Sigmoid colon (tissue), 7 donors: ENCODE results near the gene FBF1. TPM values are rescaled to one million over a fixed set of nuclear protein-coding genes. Genes with fewer than 3 reads are reported as not detected.

Experiments used
- DNase-seq: peaks from one replicate; pipeline ENCODE4 v3.0.0-alpha.2; 2019
- H3K27ac ChIP-seq, 4 donors: fragments of 200-600 bp; sonication (generic); one replicate each; pipeline ENCODE4 v1.5.1; 2016 to 2019; ENCODE audit warnings: mild to moderate bottlenecking in 1 of 4
- H3K27me3 ChIP-seq, 3 donors: fragments of 200-600 bp; sonication (generic); one replicate each; pipeline ENCODE4 v1.5.1; 2019; ENCODE audit warnings: mild to moderate bottlenecking in 1 of 3
- H3K36me3 ChIP-seq, 4 donors: fragments of 200-600 bp; sonication (generic); one replicate each; pipeline ENCODE4 v1.5.1; 2016 to 2019
- H3K4me1 ChIP-seq, 4 donors: fragments of 200-600 bp; sonication (generic); one replicate each; pipeline ENCODE4 v1.5.1; 2017 to 2019
- H3K4me3 ChIP-seq, 4 donors: fragments of 200-600 bp; sonication (generic); one replicate each; pipeline ENCODE4 v1.5.1; 2017 to 2019; ENCODE audit warnings: mild to moderate bottlenecking in 2 of 4, moderate library complexity in 1 of 4
- H3K9me3 ChIP-seq, 4 donors: fragments of 200-600 bp in 3 of 4; sonication (generic) in 3 of 4; one replicate each; pipeline versions ENCODE4 v1.5.1 to v1.6.1; 2013 to 2019
- EP300 ChIP-seq, 4 donors: sonication (generic); formaldehyde crosslinking; IDR thresholded peaks; one replicate each; pipeline ENCODE4 v1.6.1; 2017; ENCODE audit warnings: antibody characterized with exemption in 4 of 4
- POLR2A ChIP-seq, 2 donors: fragments of 450-650 bp; IDR thresholded peaks; one replicate each; pipeline ENCODE4 v1.6.1; 2016; ENCODE audit warnings: antibody characterized with exemption in 2 of 2, mild to moderate bottlenecking in 2 of 2, moderate library complexity in 2 of 2
- POLR2AphosphoS5 ChIP-seq, 4 donors: sonication (generic); formaldehyde crosslinking; IDR thresholded peaks; one replicate each; pipeline ENCODE4 v1.6.1; 2017; ENCODE audit warnings: antibody characterized with exemption in 4 of 4
- WGBS, 2 donors: extraction: QIAGEN DNeasy Blood & Tissue Kit; methylation state at CpG; one replicate each; pipeline ENCODE4 v1.1.7; 2013; 5-methylcytosine and 5-hydroxymethylcytosine counted together
- intact Hi-C: fragments of 100-400 bp; cut with DNase I; formaldehyde crosslinking; loops from one replicate; pipeline ENCODE4 v1.15.1; 2023
- polyA plus RNA-seq, 3 donors: library from polyadenylated mRNA; stranded (reverse); fragments of 200-250 nt; gene quantifications; one replicate each; pipeline ENCODE4 v1.2.3, GENCODE V29; 2013
- total RNA-seq, 4 donors: library from RNA; depleted of rRNA; stranded (reverse); fragments of >200 nt; gene quantifications; one replicate each; pipeline ENCODE4 v1.1.0, GENCODE V29; 2016
- TF ChIP-seq, protein P1 (sequence below), 4 experiments: fragments of 450-650 bp in 3 of 4; fragments of 200-600 bp in 1 of 4; IDR thresholded peaks; one replicate each; pipeline ENCODE4 v1.5.1; 2016 to 2019; ENCODE audit warnings: antibody characterized with exemption in 4 of 4, mild to moderate bottlenecking in 3 of 4, moderate library complexity in 2 of 4
- donor health status: healthy with polysubstance abuse.
- donor health status: Bipolar disorder and iron deficiency.
- donor health status: healthy.

The FBF1 gene
- total and polyA plus RNA-seq, 7 donors: 1.2 to 16.6 (median 5.4) TPM

DNA sequence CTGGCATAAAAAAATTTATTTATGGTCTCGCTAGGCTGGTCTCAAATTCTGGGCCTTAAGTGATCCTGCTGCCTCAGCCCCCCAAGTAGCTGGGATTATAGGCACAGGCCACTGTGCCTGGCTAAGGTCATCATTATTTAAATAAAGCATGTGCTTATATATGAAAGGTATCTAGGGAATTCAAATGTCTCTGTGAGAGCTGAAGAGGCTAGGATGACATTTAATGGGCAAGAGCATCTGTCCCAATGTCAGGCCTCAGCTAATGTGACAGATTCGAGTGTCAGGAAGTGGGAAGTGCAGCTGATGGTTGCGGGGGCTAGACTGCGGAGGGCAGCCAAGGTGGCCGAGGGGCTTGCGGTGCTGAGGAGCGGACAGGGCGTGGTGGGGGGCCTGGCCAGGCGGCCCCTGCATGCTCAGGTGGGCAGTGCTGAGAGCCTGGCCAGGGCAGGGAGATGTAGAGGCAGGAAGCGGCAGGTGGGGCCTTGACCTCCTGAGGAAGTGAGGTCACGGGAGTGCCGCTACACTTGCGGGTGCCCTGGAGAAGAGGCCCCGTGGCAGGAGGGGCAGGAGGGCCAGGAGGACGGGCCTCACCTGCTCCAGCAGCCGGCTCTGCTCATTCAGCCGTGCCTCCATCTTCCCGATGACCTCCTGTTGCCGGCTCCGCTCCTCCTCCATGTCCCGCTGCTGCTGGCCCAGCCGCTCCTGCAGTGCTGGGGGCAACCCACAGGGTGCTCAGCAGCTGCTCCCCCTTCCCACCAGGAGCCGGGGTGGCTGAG, 23.5 kb downstream of the FBF1 start:
- no peaks in the 10 kb centered on the region for H3K9me3 ChIP-seq
- 84 to 89% methylated on average over 23 of the region's 23 CpGs for WGBS, 2 donors
- no peak overlapping the region for H3K4me3 ChIP-seq
- intact Hi-C loops: no loop called here
- no peak overlapping the region for H3K27ac ChIP-seq
- H3K36me3 ChIP-seq: peaks cover 0 to 35% (median 9%) of the 10 kb centered on the region in 4 donors
- DNase-seq: no peak
- H3K27me3 ChIP-seq: no peaks in the 10 kb centered on the region
- TF ChIP-seq, protein P1, sequence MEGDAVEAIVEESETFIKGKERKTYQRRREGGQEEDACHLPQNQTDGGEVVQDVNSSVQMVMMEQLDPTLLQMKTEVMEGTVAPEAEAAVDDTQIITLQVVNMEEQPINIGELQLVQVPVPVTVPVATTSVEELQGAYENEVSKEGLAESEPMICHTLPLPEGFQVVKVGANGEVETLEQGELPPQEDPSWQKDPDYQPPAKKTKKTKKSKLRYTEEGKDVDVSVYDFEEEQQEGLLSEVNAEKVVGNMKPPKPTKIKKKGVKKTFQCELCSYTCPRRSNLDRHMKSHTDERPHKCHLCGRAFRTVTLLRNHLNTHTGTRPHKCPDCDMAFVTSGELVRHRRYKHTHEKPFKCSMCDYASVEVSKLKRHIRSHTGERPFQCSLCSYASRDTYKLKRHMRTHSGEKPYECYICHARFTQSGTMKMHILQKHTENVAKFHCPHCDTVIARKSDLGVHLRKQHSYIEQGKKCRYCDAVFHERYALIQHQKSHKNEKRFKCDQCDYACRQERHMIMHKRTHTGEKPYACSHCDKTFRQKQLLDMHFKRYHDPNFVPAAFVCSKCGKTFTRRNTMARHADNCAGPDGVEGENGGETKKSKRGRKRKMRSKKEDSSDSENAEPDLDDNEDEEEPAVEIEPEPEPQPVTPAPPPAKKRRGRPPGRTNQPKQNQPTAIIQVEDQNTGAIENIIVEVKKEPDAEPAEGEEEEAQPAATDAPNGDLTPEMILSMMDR (IDR thresholded peaks at IDR 0.05): no peak
- TF ChIP-seq EP300 (IDR thresholded peaks at IDR 0.05) (no peak), POLR2A (IDR thresholded peaks at IDR 0.05) (no peak), POLR2AphosphoS5 (IDR thresholded peaks at IDR 0.05) (no peak)
- no peaks in the 10 kb centered on the region for H3K4me1 ChIP-seq

DNA sequence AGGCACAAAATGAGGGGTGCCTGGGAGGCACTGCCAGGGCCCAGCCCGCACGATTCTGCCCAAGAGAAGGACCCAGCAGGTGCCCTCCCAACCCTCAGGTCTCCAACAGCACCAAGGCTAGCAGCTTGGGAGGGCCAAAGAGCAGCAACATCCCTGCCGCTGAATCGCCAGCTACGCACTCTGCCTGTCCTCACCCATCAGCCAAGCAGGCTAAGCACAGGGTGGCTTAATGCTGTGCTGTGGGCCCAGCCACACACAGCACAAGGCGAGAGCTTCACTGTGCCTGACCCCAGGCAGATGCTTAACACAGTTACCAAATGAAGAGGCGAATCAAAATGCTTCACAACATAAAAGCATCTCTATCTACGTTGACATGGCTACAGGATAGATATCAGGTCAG, 25.6 kb downstream of the FBF1 start:
- TF ChIP-seq, protein P1 (IDR thresholded peaks at IDR 0.05): no peak
- TF ChIP-seq POLR2AphosphoS5 (IDR thresholded peaks at IDR 0.05): no peak
- TF ChIP-seq POLR2A (IDR thresholded peaks at IDR 0.05): no peak
- TF ChIP-seq EP300 (IDR thresholded peaks at IDR 0.05): no peak
- intact Hi-C loops: no loop called here
- no peak for DNase-seq
- H3K27me3 ChIP-seq: no peaks in the 10 kb centered on the region
- no peaks in the 10 kb centered on the region for H3K4me1 ChIP-seq
- H3K4me3 ChIP-seq: no peak overlapping the region
- peaks cover 0 to 40% (median 9%) of the 10 kb centered on the region in 4 donors for H3K36me3 ChIP-seq
- H3K9me3 ChIP-seq: no peaks in the 10 kb centered on the region
- 85 to 91% methylated on average over 8 of the region's 8 CpGs for WGBS, 2 donors
- no peak overlapping the region for H3K27ac ChIP-seq

DNA sequence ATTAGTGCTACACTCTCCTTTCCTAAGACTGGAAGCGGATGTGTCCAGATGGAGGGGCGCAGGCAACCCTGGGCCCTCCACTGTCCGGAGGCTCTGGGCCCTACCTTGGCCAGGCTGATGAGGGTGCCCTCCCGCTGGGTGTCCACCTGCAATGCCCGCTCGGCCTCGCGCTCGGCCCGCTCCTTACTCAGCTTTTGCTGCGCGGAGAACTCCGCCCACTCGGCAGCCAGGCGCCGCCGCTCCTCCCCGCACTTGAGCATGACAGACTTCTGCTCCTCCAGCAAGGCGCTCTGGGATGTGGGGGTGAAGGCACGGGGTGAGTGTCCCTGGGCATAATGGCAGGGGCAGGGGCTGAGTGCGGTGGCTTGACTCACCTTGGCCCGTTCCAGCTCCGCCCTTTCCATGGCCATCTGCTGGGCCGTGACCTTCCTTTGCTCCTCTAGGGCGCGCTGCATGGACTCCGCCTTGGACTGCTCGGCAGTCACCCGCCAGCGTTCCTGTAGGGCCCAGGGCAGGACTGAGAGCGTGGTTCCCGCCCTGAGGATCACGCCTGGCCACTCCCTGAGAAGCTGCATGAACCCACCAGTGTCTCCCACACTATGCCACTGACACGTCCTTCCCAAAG, 26.1 kb downstream of the FBF1 start:
- no peak overlapping the region for H3K4me3 ChIP-seq
- DNase-seq: no peak
- H3K36me3 ChIP-seq: peaks cover 0 to 40% (median 9%) of the 10 kb centered on the region in 4 donors
- H3K4me1 ChIP-seq: no peaks in the 10 kb centered on the region
- H3K9me3 ChIP-seq: no peaks in the 10 kb centered on the region
- H3K27ac ChIP-seq: no peak overlapping the region
- TF ChIP-seq POLR2A (IDR thresholded peaks at IDR 0.05) (no peak), POLR2AphosphoS5 (IDR thresholded peaks at IDR 0.05) (no peak), EP300 (IDR thresholded peaks at IDR 0.05) (no peak)
- TF ChIP-seq, protein P1 (IDR thresholded peaks at IDR 0.05): no peak
- intact Hi-C loops: no loop called here
- no peaks in the 10 kb centered on the region for H3K27me3 ChIP-seq
- WGBS, 2 donors: 91 to 95% methylated on average over 34 of the region's 34 CpGs

DNA sequence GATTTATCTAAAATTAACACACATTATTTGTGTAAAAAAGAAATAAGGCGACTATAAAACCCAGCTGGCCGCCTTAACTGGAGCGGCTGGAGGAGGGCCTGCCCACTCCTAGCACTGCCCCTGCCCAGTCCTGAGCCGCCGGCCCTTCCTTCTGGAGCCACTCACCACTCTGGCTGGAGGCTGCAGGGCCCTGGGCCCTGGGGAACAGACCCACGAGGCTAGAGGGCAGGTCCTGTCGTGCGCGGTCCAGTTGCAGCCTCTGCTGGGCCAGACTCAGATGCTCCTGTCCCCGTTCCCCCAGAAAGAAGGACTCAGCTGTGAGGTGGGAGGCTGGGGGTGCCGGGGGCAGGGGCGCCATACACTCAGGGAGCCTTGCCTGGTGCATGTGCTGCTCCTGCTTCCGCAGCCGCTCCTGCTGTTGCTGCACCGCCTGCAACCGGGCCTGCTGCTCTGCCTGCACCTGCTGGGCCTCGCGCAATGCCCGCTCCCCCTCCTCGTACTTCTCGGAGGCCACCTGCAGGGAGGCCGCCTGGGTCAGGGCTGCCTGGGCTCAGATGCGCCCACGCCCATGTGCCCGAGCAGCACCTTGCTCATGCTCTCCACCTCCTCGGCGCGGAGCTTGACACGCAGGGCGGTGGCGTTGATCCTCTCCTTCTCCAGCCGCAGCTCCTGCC, 27.2 kb downstream of the FBF1 start:
- no peak overlapping the region for H3K4me3 ChIP-seq
- no peaks in the 10 kb centered on the region for H3K4me1 ChIP-seq
- TF ChIP-seq POLR2AphosphoS5 (IDR thresholded peaks at IDR 0.05) (no peak), POLR2A (IDR thresholded peaks at IDR 0.05) (no peak), EP300 (IDR thresholded peaks at IDR 0.05) (no peak)
- TF ChIP-seq, protein P1 (IDR thresholded peaks at IDR 0.05): no peak
- intact Hi-C loops: no loop called here
- no peaks in the 10 kb centered on the region for H3K27me3 ChIP-seq
- no peak for DNase-seq
- H3K9me3 ChIP-seq: no peaks in the 10 kb centered on the region
- peaks cover 0 to 40% (median 9%) of the 10 kb centered on the region in 4 donors for H3K36me3 ChIP-seq
- WGBS, 2 donors: 92 to 95% methylated on average over 32 of the region's 32 CpGs
- no peak overlapping the region for H3K27ac ChIP-seq
